ENCODE results near the gene AREL1.

The AREL1 gene

GRCh38 chr14:74747237-74747636, 34.4 kb upstream of the AREL1 start:
- H3K27ac ChIP-seq, result no peak overlapping the region

GRCh38 chr14:74739293-74740030, 26.6 kb upstream of the AREL1 start:
- in situ Hi-C loops (cut with HindIII; ENCODE audit: low pct_ligation_motif_present, low sequenced_read_pairs), result no loop called here
- Histone ChIP-seq H3K4me3 (ENCODE audit: low read depth, low read length) (no peak overlapping the region), H3K27ac (no peak overlapping the region), H3K36me3 (replicated peaks) (peaks cover 5% of the 10 kb centered on the region), H3K27me3 (replicated peaks) (no peaks in the 10 kb centered on the region)
- TF ChIP-seq CTCF (IDR thresholded peaks at IDR 0.05; ENCODE audit: low read depth, low read length, missing control alignments), result no peak
- DNase-seq, result no peak

More at GRCh38 chr14:74747237-74747636, 34.4 kb upstream of the AREL1 start:
- Histone ChIP-seq H3K4me3 (ENCODE audit: low read depth, low read length) (no peak overlapping the region), H3K36me3 (replicated peaks) (no peaks in the 10 kb centered on the region), H3K27me3 (replicated peaks) (no peaks in the 10 kb centered on the region)
- in situ Hi-C loops (cut with HindIII; ENCODE audit: low pct_ligation_motif_present, low sequenced_read_pairs), result no loop called here
- TF ChIP-seq CTCF (IDR thresholded peaks at IDR 0.05; ENCODE audit: low read depth, low read length, missing control alignments), result no peak
- DNase-seq, result no peak

- peak; percentile 12 for DNase-seq
- in situ Hi-C loops (cut with HindIII; ENCODE audit: low pct_ligation_motif_present, low sequenced_read_pairs), result no loop called here
- H3K36me3 ChIP-seq (replicated peaks), result peaks cover 10% of the 10 kb centered on the region
- H3K27me3 ChIP-seq (replicated peaks), result no peaks in the 10 kb centered on the region
- TF ChIP-seq CTCF (IDR thresholded peaks at IDR 0.05; ENCODE audit: low read depth, low read length, missing control alignments), result no peak
- no peak overlapping the region for H3K27ac ChIP-seq
- H3K4me3 ChIP-seq (ENCODE audit: low read depth, low read length), result no peak overlapping the region
These were observed 25.0 kb upstream of the AREL1 start for GRCh38 chr14:74737753-74738325.

GRCh38 chr14:74735125-74735524, 22.2 kb upstream of the AREL1 start:
- TF ChIP-seq CTCF (IDR thresholded peaks at IDR 0.05; ENCODE audit: low read depth, low read length, missing control alignments), result no peak
- in situ Hi-C loops (cut with HindIII; ENCODE audit: low pct_ligation_motif_present, low sequenced_read_pairs), result no loop called here
- no peak overlapping the region for H3K27ac ChIP-seq
- DNase-seq, result no peak
- peaks cover 15% of the 10 kb centered on the region for H3K36me3 ChIP-seq (replicated peaks)
- no peaks in the 10 kb centered on the region for H3K27me3 ChIP-seq (replicated peaks)
- H3K4me3 ChIP-seq (ENCODE audit: low read depth, low read length), result no peak overlapping the region

- in situ Hi-C loops (cut with HindIII; ENCODE audit: low pct_ligation_motif_present, low sequenced_read_pairs), result no loop called here
- no peak for DNase-seq
- Histone ChIP-seq H3K4me3 (ENCODE audit: low read depth, low read length) (no peak overlapping the region), H3K36me3 (replicated peaks) (peaks cover 15% of the 10 kb centered on the region), H3K27ac (no peak overlapping the region), H3K27me3 (replicated peaks) (no peaks in the 10 kb centered on the region)
- TF ChIP-seq CTCF (IDR thresholded peaks at IDR 0.05; ENCODE audit: low read depth, low read length, missing control alignments), result no peak
These were observed 20.3 kb upstream of the AREL1 start for GRCh38 chr14:74733221-74733620.

All from brain microvascular endothelial cell (primary cell).